GM21390 (cell line): ENCODE data around the gene GRAMD1B.
"Not testable (repeated sequence)": the region's sequence is repeated elsewhere in the genome, so short reads cannot be mapped to it uniquely, and the experiment has no call there.

Experiments
- ATAC-seq: cut with Tn5 transposase; IDR thresholded peaks from one replicate; pipeline ENCODE4 v1.9.1; 2021; ENCODE audit not compliant: unreplicated experiment

Gene GRAMD1B

GRCh38 chr11:123439616-123440015 lies 9.5 kb downstream of the GRAMD1B start:
- ATAC-seq = no peak

DNA sequence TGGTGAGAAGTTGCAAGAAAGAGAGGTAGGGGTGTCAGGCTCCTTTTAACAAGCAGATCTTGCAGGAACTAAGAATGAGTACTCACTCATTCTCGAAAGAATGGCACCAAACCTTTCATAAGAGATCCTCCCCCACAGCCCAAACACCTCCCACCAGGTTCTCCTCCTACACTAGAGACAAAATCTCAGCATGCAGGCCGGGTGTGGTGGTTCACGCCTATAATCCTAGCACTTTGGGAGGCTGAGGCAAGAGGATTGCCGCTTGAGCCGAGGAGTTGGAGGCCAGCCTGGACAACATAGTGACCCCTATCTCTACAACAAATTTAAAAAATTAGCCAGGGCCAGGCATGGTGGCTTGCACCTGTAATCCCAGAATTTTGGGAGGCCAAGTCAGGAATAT lies 11.1 kb downstream of the GRAMD1B start:
- ATAC-seq = no peak

DNA sequence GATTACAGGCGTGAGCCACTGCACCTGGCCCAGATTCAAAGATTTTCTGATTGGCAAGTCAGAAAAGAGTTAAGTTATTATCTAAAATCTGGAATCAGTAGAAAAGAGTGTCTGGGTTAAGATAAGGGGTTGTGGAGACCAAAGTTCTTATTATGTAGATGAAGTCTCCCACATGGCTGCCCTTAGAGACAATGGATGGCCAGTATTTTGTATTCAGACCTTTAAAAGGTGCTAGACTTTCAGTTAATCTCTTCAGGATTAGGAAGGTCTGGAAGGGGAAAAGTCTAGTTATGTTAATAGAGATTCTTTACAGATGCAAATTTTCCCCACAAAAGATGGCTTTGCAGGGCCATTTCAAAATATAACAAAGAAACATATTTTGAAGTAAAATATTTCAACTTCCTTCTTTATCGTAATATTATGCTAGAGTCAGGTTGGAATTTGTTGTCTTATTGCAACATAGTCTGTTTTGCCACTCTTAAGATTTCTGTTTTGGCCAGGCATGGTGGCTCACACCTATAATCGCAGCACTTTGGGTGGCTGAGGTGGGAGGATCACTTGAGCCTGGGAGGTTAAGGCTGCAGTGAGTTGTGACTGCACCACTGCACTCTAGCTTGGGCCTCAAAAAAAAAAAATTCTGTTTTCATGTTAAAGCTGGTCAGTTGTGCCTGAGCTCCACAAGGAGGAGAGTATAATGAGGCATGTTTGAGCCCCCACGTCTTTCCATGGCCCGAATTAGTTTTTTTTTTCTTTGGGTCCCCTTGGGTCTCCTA lies 14.0 kb downstream of the GRAMD1B start:
- ATAC-seq = no peak

DNA sequence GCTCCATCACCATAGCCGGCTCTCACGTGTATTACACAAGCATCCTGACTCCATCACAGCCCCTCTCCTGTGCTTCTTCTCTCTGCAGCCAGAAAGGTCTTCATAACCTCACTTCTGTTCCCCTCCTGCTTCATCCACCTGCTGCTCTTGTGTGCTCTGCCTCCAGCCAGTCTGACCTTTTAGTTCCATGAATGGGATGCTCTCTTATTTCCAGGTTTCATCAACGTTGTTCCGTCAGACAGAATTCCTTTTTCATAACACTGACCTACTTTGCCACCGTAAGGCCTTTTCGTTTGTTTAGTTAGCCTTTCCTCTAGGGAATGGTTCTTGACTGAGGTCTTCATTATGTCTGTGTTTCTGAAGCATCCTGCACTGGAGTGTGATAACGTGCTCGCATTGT lies 18.8 kb downstream of the GRAMD1B start:
- ATAC-seq = no peak

- no peak for ATAC-seq
Observed at GRCh38 chr11:123449436-123449835, 19.4 kb downstream of the GRAMD1B start.

DNA sequence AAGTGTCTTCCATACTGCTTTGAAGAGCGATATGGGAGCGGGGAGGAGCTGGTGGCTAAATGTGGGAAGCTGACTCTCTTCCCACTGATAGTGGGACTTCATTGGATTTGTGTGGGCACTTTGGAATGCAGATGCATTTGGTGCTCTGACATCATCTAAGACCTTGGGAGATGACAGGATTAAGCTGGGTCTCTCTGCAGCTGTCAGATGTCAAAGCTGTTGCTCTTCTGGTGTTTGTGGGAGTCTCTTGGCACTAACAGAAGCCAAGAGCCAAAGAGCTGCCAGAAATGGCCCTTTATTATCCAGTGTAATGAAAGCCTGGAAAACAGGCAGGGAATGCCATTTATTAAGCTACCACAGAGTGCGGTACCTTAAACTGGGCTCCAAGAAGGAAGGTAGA lies 20.6 kb downstream of the GRAMD1B start:
- ATAC-seq = no peak

DNA sequence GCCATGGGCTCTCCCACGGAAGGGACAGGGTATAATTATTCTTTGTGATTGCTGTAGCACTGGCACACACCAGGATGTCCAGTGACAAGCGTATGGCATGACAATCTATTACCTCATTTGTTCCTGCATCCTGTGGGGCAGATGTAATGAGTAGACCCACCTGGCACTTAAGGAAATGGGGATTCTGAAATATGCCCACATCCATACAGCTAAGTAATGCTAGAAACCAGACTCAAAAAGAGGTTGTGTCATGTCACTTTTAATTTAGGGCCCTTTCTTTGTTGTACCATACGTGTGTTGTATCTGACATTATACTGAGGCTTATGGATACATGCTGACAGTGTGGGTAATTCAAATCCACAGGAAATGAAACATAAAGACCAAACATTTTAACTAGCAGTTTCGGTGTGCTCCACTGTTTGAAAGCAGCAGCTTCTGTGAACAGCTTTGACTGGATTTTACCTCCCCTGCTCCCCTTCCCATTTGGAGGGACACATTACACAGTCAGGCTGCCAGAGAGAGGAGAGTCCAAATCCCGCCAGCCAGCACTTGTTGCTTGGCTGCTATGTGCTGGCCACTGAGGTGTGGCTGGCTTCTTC lies 21.2 kb downstream of the GRAMD1B start:
- no peak for ATAC-seq

DNA sequence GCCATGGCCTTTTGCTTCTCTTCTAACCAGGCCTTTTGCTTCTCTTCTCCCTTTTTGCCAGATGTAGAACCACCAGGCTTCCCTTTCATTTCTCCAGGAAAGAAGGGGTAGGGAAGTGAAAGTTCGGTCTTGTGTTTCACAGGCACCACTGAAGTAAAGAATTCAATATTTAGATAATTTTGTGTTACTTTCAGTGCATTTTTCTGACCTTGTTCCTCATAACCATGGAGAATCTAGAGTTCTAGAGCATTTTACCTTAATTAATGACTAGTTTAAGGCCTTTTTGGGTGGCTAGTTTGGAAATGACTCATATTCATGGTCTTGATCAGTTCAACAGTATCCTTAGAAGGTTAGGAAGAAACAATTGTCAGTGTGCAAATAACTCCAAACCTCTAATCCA lies 22.7 kb downstream of the GRAMD1B start:
- ATAC-seq = peak; percentile 53

- ATAC-seq = no peak
Observed at GRCh38 chr11:123454060-123454651, 24.1 kb downstream of the GRAMD1B start.

- ATAC-seq = no peak
Observed at GRCh38 chr11:123454796-123455195, 24.7 kb downstream of the GRAMD1B start.

DNA sequence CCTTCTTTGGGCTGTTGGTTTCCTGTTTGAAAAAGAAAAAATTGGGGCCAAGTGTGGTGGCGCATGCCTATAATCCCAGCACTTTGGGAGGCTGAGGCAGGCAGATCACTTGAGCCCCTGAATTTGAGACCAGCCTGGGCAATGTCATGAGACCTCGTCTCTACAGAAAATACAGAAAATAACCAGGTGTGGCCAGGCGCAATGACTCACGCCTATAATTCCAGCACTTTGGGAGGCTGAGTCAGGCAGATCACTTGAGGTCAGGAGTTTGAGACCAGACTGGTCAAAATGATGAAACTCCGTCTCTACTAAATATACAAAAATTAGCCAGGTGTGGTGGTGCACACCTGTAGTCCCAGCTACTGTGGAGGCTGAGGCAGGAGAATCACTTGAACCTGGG lies 26.4 kb downstream of the GRAMD1B start:
- ATAC-seq = not testable (repeated sequence)

DNA sequence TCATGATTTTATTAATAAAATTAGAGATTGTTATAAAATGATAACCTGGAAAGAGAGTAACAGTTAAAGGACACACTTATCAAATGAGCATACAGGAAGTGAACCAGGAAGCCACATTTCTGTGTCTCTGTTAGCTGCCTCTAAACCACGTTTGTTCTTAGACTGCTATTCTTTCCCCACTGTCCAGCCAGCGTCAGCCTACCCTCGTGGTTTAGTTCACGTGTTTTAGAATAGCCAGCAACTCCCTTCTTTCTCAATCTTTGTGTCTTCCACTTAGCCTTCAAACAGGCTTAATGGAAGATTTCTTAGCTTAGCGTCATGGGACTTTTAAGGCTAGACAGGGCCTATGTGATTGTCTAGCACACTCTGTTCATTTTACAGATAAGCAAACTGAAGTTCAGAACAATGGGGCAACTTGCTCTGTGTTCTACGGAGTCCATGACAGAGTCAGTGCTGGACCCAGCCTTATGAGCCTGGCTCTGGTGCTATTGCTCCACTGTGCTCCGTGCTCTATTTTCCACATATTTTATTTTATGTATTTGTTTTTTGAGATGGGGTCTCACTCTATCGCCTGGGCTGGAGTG lies 27.2 kb downstream of the GRAMD1B start:
- no peak for ATAC-seq

- no peak for ATAC-seq
Observed at GRCh38 chr11:123458501-123458900, 28.4 kb downstream of the GRAMD1B start.

GRCh38 chr11:123460012-123460700 lies 30.1 kb downstream of the GRAMD1B start:
- no peak for ATAC-seq

- ATAC-seq = no peak
Observed at GRCh38 chr11:123461164-123461563, 31.1 kb downstream of the GRAMD1B start.

DNA sequence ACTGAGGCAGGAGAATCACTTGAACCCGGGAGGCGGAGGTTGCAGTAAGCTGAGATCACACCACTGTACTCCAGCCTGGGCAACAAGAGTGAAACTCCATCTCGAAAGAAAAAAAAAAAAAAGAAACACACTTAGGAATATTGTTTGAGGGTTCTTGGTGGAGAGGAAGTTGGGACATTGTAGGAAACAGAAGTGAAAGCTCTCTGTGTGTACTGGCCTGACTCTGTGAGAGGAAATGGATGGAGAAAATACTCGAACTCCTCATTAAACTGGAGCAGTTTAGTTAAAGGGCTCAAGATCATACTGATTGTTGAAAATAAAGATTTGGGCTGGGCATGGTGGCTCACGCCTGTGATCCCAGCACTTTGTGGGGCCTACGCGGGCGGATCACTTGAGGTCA lies 35.6 kb downstream of the GRAMD1B start:
- ATAC-seq = not testable (repeated sequence)

DNA sequence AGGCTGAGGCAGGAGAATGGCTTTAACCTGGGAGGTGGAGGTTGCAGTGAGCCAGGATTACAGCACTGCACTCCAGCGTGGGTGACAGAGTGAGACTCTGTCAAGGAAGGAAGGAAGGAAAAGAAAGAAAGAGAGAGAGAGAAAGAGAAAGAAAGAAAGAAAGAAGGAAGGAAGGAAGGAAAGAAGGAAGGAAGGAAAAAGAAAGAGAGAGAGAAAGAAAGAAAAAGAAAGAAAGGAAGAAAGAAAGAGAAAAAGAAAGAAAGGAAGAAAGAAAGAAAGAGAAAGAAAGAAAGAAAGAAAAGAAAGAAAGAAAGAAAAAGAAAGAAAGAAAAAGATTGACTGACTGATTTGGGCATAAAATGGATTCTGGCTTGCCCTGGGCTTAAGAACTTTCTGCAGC lies 36.1 kb downstream of the GRAMD1B start:
- not testable (repeated sequence) for ATAC-seq

DNA sequence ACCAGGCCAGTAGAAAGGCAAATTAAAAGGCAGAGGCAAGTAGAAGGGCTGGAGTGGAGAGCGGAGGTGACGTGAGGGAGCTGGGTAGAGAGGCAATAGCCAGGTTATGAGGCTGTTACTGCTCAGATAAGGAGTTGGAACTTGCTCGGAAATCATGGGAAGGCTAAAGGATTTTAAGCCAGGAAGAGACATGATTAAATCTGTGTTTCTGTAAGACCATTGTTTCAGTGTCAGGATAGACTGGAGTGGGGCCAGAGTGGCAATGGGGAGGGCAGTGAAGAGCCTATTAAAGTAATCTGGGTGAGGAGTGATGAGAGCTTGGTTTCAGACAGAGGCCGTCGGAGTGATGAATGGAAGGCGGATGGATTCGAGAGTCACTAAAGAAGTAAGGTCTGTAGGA lies 39.0 kb downstream of the GRAMD1B start:
- no peak for ATAC-seq

DNA sequence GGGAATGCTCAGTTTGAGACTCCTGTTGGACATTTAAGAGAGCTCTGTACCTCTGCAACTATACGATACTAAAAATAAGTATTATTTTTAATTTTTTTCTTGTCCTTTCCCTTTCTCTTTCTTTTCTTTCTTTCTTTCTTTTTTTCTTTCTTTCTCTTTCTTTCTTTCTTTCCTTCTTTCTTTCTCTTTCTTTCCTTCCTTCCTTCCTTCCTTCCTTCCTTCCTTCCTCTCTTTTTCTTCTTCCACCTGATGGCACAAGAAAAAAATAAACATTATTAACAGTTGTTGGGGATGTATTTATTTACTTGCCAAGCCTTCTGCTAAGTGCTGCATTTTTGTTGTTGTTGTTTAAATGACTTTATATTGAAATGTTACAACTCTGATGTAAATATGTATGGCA lies 39.5 kb downstream of the GRAMD1B start:
- ATAC-seq = no peak

- ATAC-seq = no peak
Observed at GRCh38 chr11:123470842-123471241, 40.8 kb downstream of the GRAMD1B start.

GRCh38 chr11:123472236-123472935 lies 42.3 kb downstream of the GRAMD1B start:
- ATAC-seq = no peak
